ENCODE results near the gene MERTK. TPM values are rescaled to one million over a fixed set of nuclear protein-coding genes. Genes with fewer than 3 reads are reported as not detected.

Gene MERTK
- total and polyA plus RNA-seq, 2 experiments from 2014 or later, result 16.4 to 29.6 TPM

GRCh38 chr2:111950236-111950635 lies 51.8 kb downstream of the MERTK start:
- Histone ChIP-seq H3K4me1 (ENCODE audit: insufficient read depth) (peaks cover 24% of the 10 kb centered on the region), H3K36me3 (replicated peaks; ENCODE audit: insufficient read depth, low read depth) (no peaks in the 10 kb centered on the region), H3K27ac (no peak overlapping the region), H3K4me3 (no peak overlapping the region), H3K9me3 (ENCODE audit: low read depth) (no peaks in the 10 kb centered on the region), H3K9me2 (replicated peaks; ENCODE audit: insufficient read depth) (no peaks in the 10 kb centered on the region), H3K79me2 (peaks cover 6% of the 10 kb centered on the region), H3K27me3 (no peaks in the 10 kb centered on the region), H4K20me1 (ENCODE audit: insufficient read depth, poor library complexity, severe bottlenecking) (no peaks in the 10 kb centered on the region), H3K4me2 (no peak overlapping the region), H2AFZ (no peak overlapping the region)
- TF ChIP-seq CTCF (IDR thresholded peaks at IDR 0.05; ENCODE audit: poor library complexity), result no peak
- TF ChIP-seq EZH2phosphoT487 (IDR thresholded peaks at IDR 0.05; ENCODE audit: low read depth, severe bottlenecking, unreplicated experiment), result no peak
- TF ChIP-seq EZH2 (IDR thresholded peaks at IDR 0.05; ENCODE audit: borderline replicate concordance), result no peak
- 93% methylated on average over 1 of the region's 1 CpG for WGBS (ENCODE audit: low lambda C conversion rate, missing lambda C conversion rate)
- no peak for DNase-seq (ENCODE audit: low spot score)

- Histone ChIP-seq H3K79me2 (peaks cover 9% of the 10 kb centered on the region), H2AFZ (no peak overlapping the region), H3K4me2 (no peak overlapping the region), H3K4me3 (no peak overlapping the region), H3K9me3 (ENCODE audit: low read depth) (no peaks in the 10 kb centered on the region), H4K20me1 (ENCODE audit: insufficient read depth, poor library complexity, severe bottlenecking) (no peaks in the 10 kb centered on the region), H3K27ac (no peak overlapping the region), H3K4me1 (ENCODE audit: insufficient read depth) (peaks cover 16% of the 10 kb centered on the region), H3K9me2 (replicated peaks; ENCODE audit: insufficient read depth) (no peaks in the 10 kb centered on the region), H3K27me3 (no peaks in the 10 kb centered on the region), H3K36me3 (replicated peaks; ENCODE audit: insufficient read depth, low read depth) (no peaks in the 10 kb centered on the region)
- TF ChIP-seq EZH2phosphoT487 (IDR thresholded peaks at IDR 0.05; ENCODE audit: low read depth, severe bottlenecking, unreplicated experiment) (no peak), EZH2 (IDR thresholded peaks at IDR 0.05; ENCODE audit: borderline replicate concordance) (no peak), CTCF (IDR thresholded peaks at IDR 0.05; ENCODE audit: poor library complexity) (no peak)
- no peak for DNase-seq (ENCODE audit: low spot score)
- 97% methylated on average over 2 of the region's 2 CpGs for WGBS (ENCODE audit: low lambda C conversion rate, missing lambda C conversion rate)
Measured at GRCh38 chr2:111951486-111951885, 53.1 kb downstream of the MERTK start.

- no peak for DNase-seq (ENCODE audit: low spot score)
- H2AFZ ChIP-seq, result no peak overlapping the region
- TF ChIP-seq CTCF (IDR thresholded peaks at IDR 0.05; ENCODE audit: poor library complexity), result no peak
- no peak for TF ChIP-seq EZH2 (IDR thresholded peaks at IDR 0.05; ENCODE audit: borderline replicate concordance)
- no peak for TF ChIP-seq EZH2phosphoT487 (IDR thresholded peaks at IDR 0.05; ENCODE audit: low read depth, severe bottlenecking, unreplicated experiment)
- peaks cover 12% of the 10 kb centered on the region for H3K4me1 ChIP-seq (ENCODE audit: insufficient read depth)
- H4K20me1 ChIP-seq (ENCODE audit: insufficient read depth, poor library complexity, severe bottlenecking), result no peaks in the 10 kb centered on the region
- H3K4me3 ChIP-seq, result no peak overlapping the region
- WGBS (ENCODE audit: low lambda C conversion rate, missing lambda C conversion rate), result 99% methylated on average over 6 of the region's 6 CpGs
- no peaks in the 10 kb centered on the region for H3K27me3 ChIP-seq
- H3K27ac ChIP-seq, result no peak overlapping the region
- no peaks in the 10 kb centered on the region for H3K9me2 ChIP-seq (replicated peaks; ENCODE audit: insufficient read depth)
- H3K4me2 ChIP-seq, result no peak overlapping the region
- H3K9me3 ChIP-seq (ENCODE audit: low read depth), result no peaks in the 10 kb centered on the region
- H3K36me3 ChIP-seq (replicated peaks; ENCODE audit: insufficient read depth, low read depth), result no peaks in the 10 kb centered on the region
- peaks cover 9% of the 10 kb centered on the region for H3K79me2 ChIP-seq
Measured at GRCh38 chr2:111952871-111953452, 54.6 kb downstream of the MERTK start.

Data from hepatocyte (in vitro differentiated cells).